HG02885 (cell line): Measurements from ENCODE around the gene CEP76.
"Not testable (repeated sequence)": the region's sequence is repeated elsewhere in the genome, so short reads cannot be mapped to it uniquely, and the experiment has no call there.

Experiments
- ATAC-seq: cut with Tn5 transposase; IDR thresholded peaks from one replicate; pipeline ENCODE4 v1.9.1; 2021; ENCODE audit warnings: mild to moderate bottlenecking; ENCODE audit not compliant: unreplicated experiment, poor library complexity

Gene CEP76

GRCh38 chr18:12647773-12648172 lies 54.8 kb downstream of the CEP76 start:
- no peak for ATAC-seq

- no peak for ATAC-seq
Observed at GRCh38 chr18:12645751-12646203, 56.7 kb downstream of the CEP76 start.

GRCh38 chr18:12645254-12645653 lies 57.3 kb downstream of the CEP76 start:
- no peak for ATAC-seq

- ATAC-seq: not testable (repeated sequence)
Observed at GRCh38 chr18:12643756-12644155, 58.8 kb downstream of the CEP76 start.

- ATAC-seq: no peak
Observed at GRCh38 chr18:12640881-12641200, 61.7 kb downstream of the CEP76 start.

- ATAC-seq: no peak
Observed at GRCh38 chr18:12639990-12640880, 62.3 kb downstream of the CEP76 start.

GRCh38 chr18:12638644-12639124 lies 63.8 kb downstream of the CEP76 start:
- ATAC-seq: no peak

GRCh38 chr18:12637901-12638643 lies 64.5 kb downstream of the CEP76 start:
- ATAC-seq: no peak

- ATAC-seq: no peak
Observed at GRCh38 chr18:12637393-12637792, 65.1 kb downstream of the CEP76 start.

- ATAC-seq: no peak
Observed at GRCh38 chr18:12631831-12632477, 70.6 kb downstream of the CEP76 start.

GRCh38 chr18:12630136-12630535 lies 72.4 kb downstream of the CEP76 start:
- no peak for ATAC-seq

GRCh38 chr18:12628706-12629702 lies 73.5 kb downstream of the CEP76 start:
- ATAC-seq: no peak

GRCh38 chr18:12627199-12627598 lies 75.3 kb downstream of the CEP76 start:
- ATAC-seq: not testable (repeated sequence)

GRCh38 chr18:12625241-12625640 lies 77.3 kb downstream of the CEP76 start:
- ATAC-seq: no peak
